HEK293T (cell line): ENCODE measurements around the gene FXYD6.

Source experiments
- ARNT ChIP-seq: fragments of 450-650 bp; IDR thresholded peaks from 2 replicates; pipeline ENCODE4 v1.6.1; 2017; ENCODE audit warnings: mild to moderate bottlenecking
- SP1 ChIP-seq: fragments of 450-650 bp; IDR thresholded peaks from 2 replicates; pipeline ENCODE4 v1.6.1; 2017
- SUZ12 ChIP-seq: fragments of 450-650 bp; IDR thresholded peaks from 2 replicates; pipeline ENCODE4 v1.6.1; 2016; ENCODE audit warnings: mild to moderate bottlenecking

- TF ChIP-seq SP1 = no peak
- no peak for TF ChIP-seq SUZ12
- TF ChIP-seq ARNT = no peak
Measured at GRCh38 chr11:117900720-117901440, 24.4 kb upstream of the FXYD6 start.
